SK-MEL-5 (cell line): ENCODE data around the gene ARHGAP8. TPM values are rescaled to one million over a fixed set of nuclear protein-coding genes. Genes with fewer than 3 reads are reported as not detected.
"Not testable (repeated sequence)": the region's sequence is repeated elsewhere in the genome, so short reads cannot be mapped to it uniquely, and the experiment has no call there.

Experiments
- DNase-seq: peaks from one replicate; pipeline ENCODE4 v3.0.0-alpha.2; 2016; ENCODE audit warnings: low read depth, low spot score
- in situ Hi-C: cut with HindIII; loops from 2 replicates; pipeline ENCODE4 v1.10.0; 2016; ENCODE audit warnings: low sequenced_read_pairs, high pct_unique_total_duplicates, low pct_unique_long_range_greater_than_20kb
- total RNA-seq: library from RNA; depleted of rRNA; stranded (reverse); fragments of >200 nt; shearing (Covaris generic); gene quantifications from 2 replicates; pipeline ENCODE4 v1.2.3, GENCODE V29; 2014

Gene ARHGAP8
- total RNA-seq, 1 experiment from 2014 or later = 0.87 TPM

GRCh38 chr22:44782363-44782963 lies 30.1 kb downstream of the ARHGAP8 start:
- in situ Hi-C loops = no loop called here
- no peak for DNase-seq

- in situ Hi-C loops = no loop called here
- no peak for DNase-seq
Measured at GRCh38 chr22:44783091-44783490, 30.7 kb downstream of the ARHGAP8 start.

- in situ Hi-C loops = no loop called here
- no peak for DNase-seq
Measured at GRCh38 chr22:44783581-44783980, 31.2 kb downstream of the ARHGAP8 start.

GRCh38 chr22:44786136-44786535 lies 33.8 kb downstream of the ARHGAP8 start:
- in situ Hi-C loops = no loop called here
- DNase-seq = no peak

DNA sequence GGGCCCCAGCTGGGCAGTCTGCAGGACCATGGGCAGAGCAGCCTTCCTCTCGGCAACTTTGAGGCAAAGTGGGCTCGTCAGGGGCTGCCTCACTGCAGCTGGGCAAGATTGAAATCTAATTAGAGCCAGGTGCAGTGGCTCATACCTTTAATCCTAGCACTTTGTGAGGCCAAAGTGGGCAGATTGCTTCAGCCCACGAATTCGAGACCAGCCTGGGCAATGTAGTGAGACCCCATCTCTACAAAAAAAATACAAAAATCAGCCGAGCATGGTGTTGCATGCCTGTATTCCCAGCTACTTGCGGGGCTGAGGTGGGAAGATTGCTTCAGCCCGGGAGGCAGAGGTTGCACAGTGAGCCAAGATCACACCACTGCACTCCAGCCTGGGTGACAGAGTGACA lies 34.2 kb downstream of the ARHGAP8 start:
- in situ Hi-C loops = no loop called here
- no peak for DNase-seq

- in situ Hi-C loops = no loop called here
- DNase-seq = no peak
Measured at GRCh38 chr22:44787832-44788231, 35.5 kb downstream of the ARHGAP8 start.

- DNase-seq = no peak
- in situ Hi-C loops = no loop called here
Measured at GRCh38 chr22:44793106-44793505, 40.7 kb downstream of the ARHGAP8 start.

DNA sequence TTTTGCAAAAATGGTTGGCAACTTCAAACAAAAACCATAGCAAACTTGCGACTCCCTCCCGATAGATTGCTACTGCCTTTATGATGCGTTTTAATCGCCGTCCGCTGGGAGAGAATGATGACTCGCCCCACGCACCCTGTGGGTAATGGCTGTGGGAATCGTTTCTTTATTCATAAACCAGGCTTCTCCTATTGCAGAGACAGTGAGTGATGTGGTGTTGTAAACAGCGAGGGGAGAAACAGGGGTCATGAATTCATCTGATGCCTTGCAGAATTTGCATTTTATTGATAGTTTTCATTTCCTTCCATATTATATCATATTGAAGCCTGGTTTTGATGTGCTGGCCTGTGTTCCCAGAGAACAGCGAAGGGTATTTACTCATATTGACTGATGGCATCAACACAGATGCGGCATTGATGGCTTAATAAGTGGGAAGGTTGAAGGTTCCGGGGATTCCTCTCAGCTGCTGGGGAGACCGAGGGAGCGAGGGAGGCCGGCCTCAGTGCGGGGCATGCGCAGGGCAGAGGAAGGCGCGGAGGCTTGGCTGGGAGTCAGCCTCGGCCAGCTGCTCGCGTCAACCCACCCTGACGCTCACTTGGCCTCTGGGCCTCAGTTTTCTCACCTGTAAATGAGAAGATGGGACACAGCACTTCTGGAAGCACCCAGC lies 41.3 kb downstream of the ARHGAP8 start:
- no peak for DNase-seq
- in situ Hi-C loops = no loop called here

- no peak for DNase-seq
- in situ Hi-C loops = no loop called here
Measured at GRCh38 chr22:44795701-44796630, 43.6 kb downstream of the ARHGAP8 start.

DNA sequence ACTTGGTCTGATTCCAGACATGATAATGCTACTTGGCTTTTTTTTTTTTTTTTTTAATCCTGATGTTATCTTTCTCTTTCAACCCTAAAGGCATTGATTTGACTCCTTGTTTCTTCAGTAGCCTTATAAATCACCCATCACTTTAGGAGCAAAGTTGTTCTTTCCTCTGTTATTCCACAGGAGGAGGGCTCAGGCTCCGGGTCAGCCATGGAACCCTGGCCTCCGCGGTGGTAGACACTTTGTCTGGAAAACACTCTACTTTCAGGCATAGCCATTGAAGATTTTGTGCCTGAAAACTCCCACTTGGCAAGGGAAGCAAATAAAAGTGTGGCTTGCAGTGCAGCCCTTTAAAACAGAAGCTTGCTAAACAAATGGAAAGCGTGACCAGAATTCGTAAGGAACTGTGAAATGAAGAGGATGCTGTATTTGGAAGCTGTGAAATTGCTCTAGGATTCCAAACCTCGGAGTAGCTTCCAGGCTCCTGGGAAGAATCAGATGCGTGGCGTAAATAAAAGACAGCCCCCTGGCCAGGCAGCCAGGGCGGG lies 44.9 kb downstream of the ARHGAP8 start:
- in situ Hi-C loops = no loop called here
- DNase-seq = no peak

- in situ Hi-C loops = no loop called here
- no peak for DNase-seq
Measured at GRCh38 chr22:44799077-44799945, 46.9 kb downstream of the ARHGAP8 start.

- in situ Hi-C loops, DNase-seq: not testable (repeated sequence)
Measured at GRCh38 chr22:44799946-44800634, 47.7 kb downstream of the ARHGAP8 start.

DNA sequence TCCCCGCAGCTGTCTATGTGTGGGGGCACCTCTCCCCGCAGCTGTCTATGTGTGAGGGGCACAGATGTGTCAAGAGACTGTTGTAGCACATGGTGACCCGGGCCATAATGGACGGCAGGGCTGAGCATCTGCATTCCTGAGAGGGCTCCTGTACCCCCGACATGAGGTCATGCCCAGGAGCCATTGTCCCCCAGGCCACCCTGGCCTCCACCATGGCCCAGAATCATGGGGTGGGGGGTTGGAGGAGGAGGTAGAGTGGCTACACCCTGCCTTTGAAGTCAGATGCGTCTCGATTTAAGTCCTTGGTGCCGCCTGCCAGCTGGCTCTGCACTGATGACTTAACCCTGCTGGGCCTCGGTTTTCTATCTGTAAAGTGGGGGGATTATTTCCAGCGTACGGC lies 49.1 kb downstream of the ARHGAP8 start:
- DNase-seq = no peak
- in situ Hi-C loops = no loop called here

DNA sequence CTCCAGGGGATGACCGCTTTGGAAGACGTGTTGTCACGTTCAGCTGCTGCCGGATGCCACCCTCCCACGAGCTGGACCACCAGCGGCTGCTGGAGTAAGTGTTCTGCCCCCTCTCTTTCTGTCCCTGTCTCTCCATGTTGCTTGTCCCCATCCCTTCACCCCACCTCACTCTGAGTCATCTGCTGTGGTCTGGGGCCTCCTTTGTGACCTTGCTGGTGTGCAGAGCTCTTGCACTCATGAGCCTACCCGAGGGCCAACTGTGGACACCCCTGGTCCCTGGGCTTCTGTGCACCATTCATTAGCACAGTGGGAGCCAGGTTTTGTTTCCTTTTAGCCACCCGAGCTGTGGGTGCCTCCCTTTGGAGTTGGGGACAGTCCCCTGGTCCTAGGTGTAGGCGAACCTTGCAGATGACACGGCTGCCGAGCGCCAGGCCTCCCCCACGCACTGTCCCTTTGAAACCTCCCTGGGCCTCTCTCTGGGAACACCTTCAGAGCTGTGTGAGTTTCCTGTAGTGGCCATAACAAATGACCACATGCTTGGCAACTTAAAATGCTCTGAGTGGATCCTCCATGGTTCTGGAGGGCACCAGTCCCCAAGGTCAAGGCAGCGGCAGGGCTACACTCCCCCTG lies 49.8 kb downstream of the ARHGAP8 start:
- in situ Hi-C loops = no loop called here
- no peak for DNase-seq

DNA sequence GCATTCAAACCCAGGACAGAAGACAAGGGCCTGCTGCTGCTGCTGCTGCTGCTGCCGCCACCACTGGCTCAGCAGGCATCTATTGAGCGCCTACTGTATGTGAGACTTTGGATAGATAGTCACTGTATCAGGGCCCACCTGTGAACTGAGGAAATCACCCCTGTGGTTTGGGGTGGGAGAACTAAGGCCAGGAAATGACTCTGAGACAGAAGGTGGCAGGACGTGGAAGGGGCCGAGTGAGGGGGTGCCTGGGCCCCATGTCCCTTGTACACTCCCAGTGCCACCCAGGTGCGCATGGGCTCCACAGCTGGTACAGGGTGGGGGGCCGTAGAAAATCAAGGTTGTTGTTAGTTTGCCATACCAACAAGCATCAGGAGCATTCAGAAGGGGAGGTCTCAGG lies 50.6 kb downstream of the ARHGAP8 start:
- in situ Hi-C loops = no loop called here
- no peak for DNase-seq

DNA sequence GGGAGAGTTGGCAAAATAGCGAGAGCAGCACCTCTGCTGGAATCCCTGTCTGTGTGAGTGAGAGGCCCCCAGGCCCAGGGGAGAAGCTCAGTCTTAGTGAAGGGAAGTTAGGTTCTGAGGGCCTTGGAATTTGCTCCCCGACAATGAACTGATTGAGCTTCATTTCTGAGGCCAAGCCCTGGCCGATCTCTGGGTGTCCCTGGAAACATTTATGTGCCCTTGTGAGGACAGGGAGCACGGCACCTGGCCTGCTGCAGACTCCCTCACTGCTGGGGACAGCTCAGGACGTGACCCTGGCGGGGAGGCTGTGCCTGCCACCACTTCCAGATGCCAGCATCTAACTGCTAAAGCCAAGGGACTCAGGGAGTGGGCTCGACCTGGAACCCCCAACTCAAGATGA lies 52.0 kb downstream of the ARHGAP8 start:
- in situ Hi-C loops = no loop called here

More for the DNA sequence above, 52.0 kb downstream of the ARHGAP8 start:
- DNase-seq = no peak
